HG02943 (cell line): ENCODE results near the gene LMAN2.

Source experiments
- ATAC-seq: cut with Tn5 transposase; IDR thresholded peaks from one replicate; pipeline ENCODE4 v1.9.1; 2021; ENCODE audit warnings: mild to moderate bottlenecking, low read depth, moderate library complexity; ENCODE audit not compliant: unreplicated experiment

Gene LMAN2

GRCh38 chr5:177330991-177331842 lies 20.3 kb downstream of the LMAN2 start:
- ATAC-seq, result no peak

- no peak for ATAC-seq
Measured at GRCh38 chr5:177329883-177330282, 21.6 kb downstream of the LMAN2 start.

GRCh38 chr5:177328545-177329231 lies 22.8 kb downstream of the LMAN2 start:
- no peak for ATAC-seq

GRCh38 chr5:177327539-177328522 lies 23.6 kb downstream of the LMAN2 start:
- no peak for ATAC-seq

GRCh38 chr5:177325868-177326381 lies 25.5 kb downstream of the LMAN2 start:
- ATAC-seq, result no peak

GRCh38 chr5:177320879-177321278 lies 30.6 kb downstream of the LMAN2 start:
- no peak for ATAC-seq

- ATAC-seq, result no peak
Measured at GRCh38 chr5:177319913-177320588, 31.4 kb downstream of the LMAN2 start.

- no peak for ATAC-seq
Measured at GRCh38 chr5:177317959-177318377, 33.5 kb downstream of the LMAN2 start.

GRCh38 chr5:177316005-177316404 lies 35.5 kb downstream of the LMAN2 start:
- ATAC-seq, result no peak

GRCh38 chr5:177315411-177315810 lies 36.1 kb downstream of the LMAN2 start:
- no peak for ATAC-seq

GRCh38 chr5:177314376-177315342 lies 36.8 kb downstream of the LMAN2 start:
- no peak for ATAC-seq

GRCh38 chr5:177313561-177314259 lies 37.8 kb downstream of the LMAN2 start:
- no peak for ATAC-seq

- ATAC-seq, result peak; percentile 0
Measured at GRCh38 chr5:177312649-177313181, 38.8 kb downstream of the LMAN2 start.

GRCh38 chr5:177311723-177312648 lies 39.5 kb downstream of the LMAN2 start, which contains the start of gene MXD3:
Gene MXD3 (minus strand): TSS chr5:177311898. CDS start chr5:177311830, 68 bp downstream.
- peak; percentile 70 for ATAC-seq

- ATAC-seq, result no peak
Measured at GRCh38 chr5:177311392-177311722, 40.1 kb downstream of the LMAN2 start.

GRCh38 chr5:177310757-177311391 lies 40.6 kb downstream of the LMAN2 start:
- ATAC-seq, result no peak
